GM06990 (cell line): Measurements from ENCODE around the gene ENO1.

Experiments used
- DNase-seq: peaks from one replicate; pipeline ENCODE4 v3.0.0-alpha.2; 2011; ENCODE audit not compliant: insufficient read length; ENCODE audit errors: extremely low read depth
- H3K27me3 ChIP-seq: replicated peaks from 2 replicates; pipeline ENCODE4 v1.6.0; 2011; ENCODE audit warnings: low read length; ENCODE audit not compliant: control insufficient read depth, insufficient read depth
- H3K36me3 ChIP-seq: 2 replicates; pipeline ENCODE4 v1.5.1; 2011; ENCODE audit warnings: low read length; ENCODE audit not compliant: control insufficient read depth, insufficient read depth
- H3K4me3 ChIP-seq: replicated peaks from 2 replicates; pipeline ENCODE4 v1.5.1; 2011; ENCODE audit warnings: low read depth, mild to moderate bottlenecking, control low read depth, low read length
- TF ChIP-seq, protein P1 (sequence below): IDR thresholded peaks from 2 replicates; pipeline ENCODE4 v1.5.1; 2011; ENCODE audit warnings: low read length, control low read depth, mild to moderate bottlenecking, inconsistent platforms; ENCODE audit not compliant: insufficient read depth, poor library complexity, severe bottlenecking

Gene ENO1

DNA sequence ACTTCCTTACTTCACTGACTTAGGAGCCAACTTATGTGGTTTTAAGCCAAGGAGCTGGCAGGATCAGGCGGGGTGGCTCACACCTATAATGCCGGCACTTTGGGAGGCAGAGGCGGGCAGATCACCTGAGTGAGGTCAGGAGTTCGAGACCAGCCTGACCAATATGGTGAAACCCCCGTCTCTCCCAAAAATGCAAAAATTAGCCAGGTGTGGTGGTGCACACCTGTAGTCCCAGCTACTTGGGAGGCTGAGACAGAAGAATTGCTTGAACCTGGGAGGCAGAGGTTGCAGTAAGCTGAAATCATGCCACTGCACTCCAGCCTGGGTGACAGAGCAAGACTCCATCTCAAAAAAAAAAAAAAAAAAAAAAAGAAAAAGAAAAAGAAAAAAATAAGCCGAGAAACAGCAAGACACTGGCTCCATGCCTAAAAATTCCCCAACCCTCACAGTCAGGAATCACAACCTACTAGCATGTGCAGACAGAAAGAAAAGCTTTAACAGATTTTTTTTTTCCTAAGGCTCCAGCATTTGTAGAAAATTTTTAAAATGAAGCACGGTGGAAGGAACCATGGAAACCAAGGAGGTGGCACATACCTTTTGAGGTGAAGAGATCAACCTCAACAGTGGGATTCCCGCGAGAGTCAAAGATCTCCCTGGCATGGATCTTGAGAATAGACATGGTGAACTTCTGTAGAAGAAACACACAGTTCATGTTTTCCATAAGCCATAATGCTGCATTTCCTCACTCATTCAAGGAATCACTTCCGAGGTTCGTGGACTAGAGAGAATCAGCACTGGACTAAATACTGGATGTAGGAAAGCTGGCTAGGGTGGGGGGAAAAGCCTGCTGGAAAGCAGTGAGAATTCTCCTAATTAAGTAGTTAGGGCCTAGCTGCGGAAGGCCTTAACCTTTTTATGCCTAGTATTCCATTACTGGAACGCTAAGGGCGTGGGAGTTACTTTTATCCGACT, 4.0 kb downstream of the ENO1 start:
- H3K4me3 ChIP-seq: peak overlapping the region; percentile 99
- TF ChIP-seq, protein P1, sequence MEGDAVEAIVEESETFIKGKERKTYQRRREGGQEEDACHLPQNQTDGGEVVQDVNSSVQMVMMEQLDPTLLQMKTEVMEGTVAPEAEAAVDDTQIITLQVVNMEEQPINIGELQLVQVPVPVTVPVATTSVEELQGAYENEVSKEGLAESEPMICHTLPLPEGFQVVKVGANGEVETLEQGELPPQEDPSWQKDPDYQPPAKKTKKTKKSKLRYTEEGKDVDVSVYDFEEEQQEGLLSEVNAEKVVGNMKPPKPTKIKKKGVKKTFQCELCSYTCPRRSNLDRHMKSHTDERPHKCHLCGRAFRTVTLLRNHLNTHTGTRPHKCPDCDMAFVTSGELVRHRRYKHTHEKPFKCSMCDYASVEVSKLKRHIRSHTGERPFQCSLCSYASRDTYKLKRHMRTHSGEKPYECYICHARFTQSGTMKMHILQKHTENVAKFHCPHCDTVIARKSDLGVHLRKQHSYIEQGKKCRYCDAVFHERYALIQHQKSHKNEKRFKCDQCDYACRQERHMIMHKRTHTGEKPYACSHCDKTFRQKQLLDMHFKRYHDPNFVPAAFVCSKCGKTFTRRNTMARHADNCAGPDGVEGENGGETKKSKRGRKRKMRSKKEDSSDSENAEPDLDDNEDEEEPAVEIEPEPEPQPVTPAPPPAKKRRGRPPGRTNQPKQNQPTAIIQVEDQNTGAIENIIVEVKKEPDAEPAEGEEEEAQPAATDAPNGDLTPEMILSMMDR: no peak
- DNase-seq: no peak
- no peaks in the 10 kb centered on the region for H3K27me3 ChIP-seq
- peaks cover 43% of the 10 kb centered on the region for H3K36me3 ChIP-seq

DNA sequence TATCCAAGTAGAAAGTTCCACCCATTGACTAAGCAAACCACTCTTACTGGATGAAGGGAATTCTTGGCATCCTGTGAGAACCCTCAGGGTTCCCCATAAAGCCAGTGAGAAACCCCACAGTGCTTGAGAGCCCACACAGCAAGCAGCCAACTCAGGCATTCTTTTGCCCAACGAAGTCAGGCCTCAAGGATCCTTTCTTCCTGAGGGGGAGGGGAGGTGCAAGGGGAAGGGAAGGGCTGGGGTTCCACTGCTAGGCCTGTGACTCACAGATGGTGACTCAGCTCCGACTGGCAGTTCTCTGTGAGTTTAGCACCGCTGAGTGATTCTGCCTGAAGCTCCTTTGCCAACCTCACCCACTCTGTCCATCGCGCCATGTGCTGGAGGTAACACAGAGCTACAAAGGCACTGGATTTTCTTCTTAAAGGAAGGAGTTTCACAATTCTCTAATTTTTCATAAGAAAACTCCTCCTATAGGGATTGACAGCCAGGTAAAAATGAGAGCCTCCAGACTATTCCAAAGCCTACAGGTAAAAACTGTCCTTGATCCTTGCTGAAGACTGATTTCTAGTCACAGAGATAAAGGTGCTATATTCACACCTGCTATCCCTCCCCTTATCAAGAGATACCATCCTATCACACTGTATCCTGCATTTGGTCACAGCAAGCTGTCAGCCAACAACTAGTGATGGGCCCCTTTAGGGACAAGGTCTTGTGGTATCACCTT, 4.8 kb downstream of the ENO1 start:
- TF ChIP-seq, protein P1: no peak
- Histone ChIP-seq H3K4me3 (peak overlapping the region; percentile 37), H3K36me3 (peaks cover 49% of the 10 kb centered on the region), H3K27me3 (no peaks in the 10 kb centered on the region)
- DNase-seq: no peak

DNA sequence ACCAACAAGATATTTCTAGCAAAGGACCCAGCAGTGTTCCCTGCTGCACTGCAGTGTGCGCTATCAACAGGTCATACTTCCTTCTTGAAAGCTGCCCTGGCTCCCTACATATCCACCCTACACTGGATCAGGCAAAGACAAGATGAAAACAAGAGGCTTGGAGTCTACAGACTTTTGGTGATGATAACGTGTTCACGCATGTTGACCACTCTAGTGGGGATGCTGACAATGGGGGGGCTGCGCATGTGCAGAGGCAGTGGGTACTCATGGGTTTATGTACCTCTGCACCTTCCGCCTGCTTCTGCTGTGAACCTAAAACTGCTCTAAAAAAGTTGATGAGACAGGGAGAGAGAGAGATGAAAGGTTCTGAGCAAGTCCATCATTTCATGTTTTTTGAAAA, 5.5 kb downstream of the ENO1 start:
- H3K4me3 ChIP-seq: no peak overlapping the region
- TF ChIP-seq, protein P1: no peak
- H3K36me3 ChIP-seq: peaks cover 52% of the 10 kb centered on the region
- no peaks in the 10 kb centered on the region for H3K27me3 ChIP-seq
- DNase-seq: no peak

- TF ChIP-seq, protein P1: no peak
- Histone ChIP-seq H3K27me3 (no peaks in the 10 kb centered on the region), H3K4me3 (no peak overlapping the region), H3K36me3 (peaks cover 56% of the 10 kb centered on the region)
- DNase-seq: no peak
Observed at GRCh38 chr1:8871965-8872399, 6.5 kb downstream of the ENO1 start.

- DNase-seq: no peak
- Histone ChIP-seq H3K4me3 (no peak overlapping the region), H3K27me3 (no peaks in the 10 kb centered on the region), H3K36me3 (peaks cover 61% of the 10 kb centered on the region)
- TF ChIP-seq, protein P1: peak; percentile 29
Observed at GRCh38 chr1:8871539-8871935, 6.9 kb downstream of the ENO1 start.
